ENCODE results near the gene CFAP46. TPM values are rescaled to one million over a fixed set of nuclear protein-coding genes. Genes with fewer than 3 reads are reported as not detected.

The CFAP46 gene
- total RNA-seq, 2 donors from 2014 or later: 0.35 to 1.5 TPM

GRCh38 chr10:132804785-132805426 lies 137.5 kb downstream of the CFAP46 start:
- DNase-seq (ENCODE audit: low spot score): no peak
- Histone ChIP-seq H3K27ac (no peak overlapping the region), H3K9me3 (peaks cover 0 to 5% of the 10 kb centered on the region in 2 donors), H3K4me1 (no peaks in the 10 kb centered on the region), H3K27me3 (no peaks in the 10 kb centered on the region), H3K4me3 (no peak overlapping the region), H3K36me3 (no peaks in the 10 kb centered on the region)
- no peak for TF ChIP-seq CTCF (IDR thresholded peaks at IDR 0.05)

GRCh38 chr10:132804287-132804686 lies 138.1 kb downstream of the CFAP46 start:
- DNase-seq (ENCODE audit: low spot score): no peak
- no peak for TF ChIP-seq CTCF (IDR thresholded peaks at IDR 0.05)
- no peak overlapping the region for H3K4me3 ChIP-seq
- no peak overlapping the region for H3K27ac ChIP-seq
- H3K4me1 ChIP-seq: no peaks in the 10 kb centered on the region
- no peaks in the 10 kb centered on the region for H3K27me3 ChIP-seq
- peaks cover 0 to 5% of the 10 kb centered on the region in 2 donors for H3K9me3 ChIP-seq
- no peaks in the 10 kb centered on the region for H3K36me3 ChIP-seq

GRCh38 chr10:132803416-132804210 lies 138.8 kb downstream of the CFAP46 start:
- Histone ChIP-seq H3K27me3 (no peaks in the 10 kb centered on the region), H3K27ac (no peak overlapping the region), H3K4me3 (no peak overlapping the region), H3K9me3 (peaks cover 0 to 5% of the 10 kb centered on the region in 2 donors), H3K4me1 (no peaks in the 10 kb centered on the region), H3K36me3 (no peaks in the 10 kb centered on the region)
- TF ChIP-seq CTCF (IDR thresholded peaks at IDR 0.05): no peak
- DNase-seq (ENCODE audit: low spot score): no peak

GRCh38 chr10:132802694-132803320 lies 139.6 kb downstream of the CFAP46 start:
- Histone ChIP-seq H3K9me3 (peaks cover 0 to 5% of the 10 kb centered on the region in 2 donors), H3K36me3 (no peaks in the 10 kb centered on the region), H3K4me3 (no peak overlapping the region), H3K27ac (no peak overlapping the region), H3K27me3 (no peaks in the 10 kb centered on the region), H3K4me1 (no peaks in the 10 kb centered on the region)
- DNase-seq (ENCODE audit: low spot score): no peak
- no peak for TF ChIP-seq CTCF (IDR thresholded peaks at IDR 0.05)

- Histone ChIP-seq H3K36me3 (no peaks in the 10 kb centered on the region), H3K27ac (no peak overlapping the region), H3K9me3 (peaks cover 0 to 5% of the 10 kb centered on the region in 2 donors), H3K27me3 (no peaks in the 10 kb centered on the region), H3K4me1 (no peaks in the 10 kb centered on the region), H3K4me3 (no peak overlapping the region)
- no peak for DNase-seq (ENCODE audit: low spot score)
- no peak for TF ChIP-seq CTCF (IDR thresholded peaks at IDR 0.05)
Observed at GRCh38 chr10:132802048-132802447, 140.3 kb downstream of the CFAP46 start.
